ELF-1 (cell line): ENCODE measurements around the gene TRAF5.

ENCODE experiments used
- DNase-seq: peaks from one replicate; pipeline ENCODE4 v3.0.0-alpha.2; 2016; ENCODE audit warnings: low read depth, low spot score

Gene TRAF5

DNA sequence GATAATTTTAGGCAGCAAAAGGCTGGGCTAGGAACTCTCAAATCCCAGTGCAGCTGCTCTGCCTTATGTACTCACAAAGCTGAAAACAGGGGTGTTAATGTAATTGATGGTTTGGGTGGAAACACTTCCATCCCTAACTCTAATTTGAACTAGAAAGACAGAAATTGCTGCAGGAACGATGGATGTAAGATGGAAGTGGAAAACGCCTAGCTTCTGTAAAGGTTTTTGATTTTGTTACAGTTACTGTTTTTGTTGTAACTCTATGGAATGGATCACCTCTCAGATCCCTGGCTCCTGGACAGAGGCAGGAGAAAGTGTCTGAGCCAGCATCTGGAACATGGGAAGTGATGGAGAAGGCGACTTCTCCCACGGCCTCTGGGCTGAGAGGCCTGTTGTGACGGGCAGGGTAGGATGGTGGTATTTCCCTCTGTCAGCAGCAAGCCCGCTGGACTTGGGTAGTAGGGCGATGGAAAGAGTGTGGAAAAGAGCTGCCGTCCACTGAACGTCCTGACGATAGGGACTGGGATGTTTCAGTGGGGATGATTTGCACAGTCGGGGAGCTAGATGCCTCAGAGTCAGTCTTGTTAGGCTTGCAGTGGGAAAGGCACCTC, 1.6 kb downstream of the TRAF5 start:
- DNase-seq, result no peak

DNA sequence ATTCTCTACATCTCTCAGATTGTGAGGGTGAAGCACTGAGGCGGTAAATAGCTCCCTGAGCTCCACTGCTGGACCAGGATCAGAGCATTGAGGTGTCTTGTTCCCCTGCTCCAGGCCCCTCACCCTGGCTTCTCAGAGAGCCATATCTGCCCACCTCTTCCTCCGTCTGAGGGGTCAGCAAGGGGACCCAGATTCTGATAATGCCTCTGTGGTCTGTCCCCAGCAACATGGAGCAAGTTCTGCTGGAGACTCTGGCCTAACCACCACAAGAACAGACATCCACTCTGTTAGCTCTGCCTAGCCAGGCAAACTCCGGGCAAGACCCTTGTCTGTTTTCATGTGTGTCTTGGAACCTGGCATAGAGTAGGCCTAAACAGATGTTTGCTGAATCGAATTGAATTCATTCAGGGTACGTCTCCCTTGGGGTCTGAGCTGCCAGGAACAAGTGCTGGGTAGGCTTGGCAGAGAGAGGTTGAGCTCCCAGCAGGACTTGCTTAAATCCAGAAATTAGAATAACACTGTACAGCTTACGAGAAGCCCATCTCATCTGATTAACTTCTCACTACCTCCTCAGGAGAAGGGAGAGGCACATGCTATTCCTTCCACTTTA, 2.3 kb downstream of the TRAF5 start:
- DNase-seq, result no peak

DNA sequence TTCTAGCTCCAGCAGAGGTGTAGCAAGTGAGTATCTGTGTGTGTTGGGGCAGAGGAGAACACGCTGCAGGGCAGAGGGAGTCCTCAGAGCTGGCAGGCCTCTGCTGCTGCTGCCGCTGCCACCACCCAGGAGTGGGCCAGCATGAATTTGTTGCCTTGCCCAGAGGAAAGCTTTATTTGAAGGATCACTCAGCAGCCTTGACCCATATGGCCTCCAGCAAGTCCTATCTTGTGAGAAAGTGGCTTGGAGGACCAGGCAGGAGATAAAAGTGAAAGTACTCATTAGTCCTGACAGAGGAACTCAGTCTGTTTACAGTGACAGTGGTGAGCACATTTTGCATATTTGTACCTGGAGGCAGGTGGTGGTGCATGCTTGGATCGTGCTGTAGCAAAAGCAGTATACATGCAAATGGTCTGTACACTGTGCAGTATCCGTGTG, 3.1 kb downstream of the TRAF5 start:
- peak; percentile 69 for DNase-seq

DNA sequence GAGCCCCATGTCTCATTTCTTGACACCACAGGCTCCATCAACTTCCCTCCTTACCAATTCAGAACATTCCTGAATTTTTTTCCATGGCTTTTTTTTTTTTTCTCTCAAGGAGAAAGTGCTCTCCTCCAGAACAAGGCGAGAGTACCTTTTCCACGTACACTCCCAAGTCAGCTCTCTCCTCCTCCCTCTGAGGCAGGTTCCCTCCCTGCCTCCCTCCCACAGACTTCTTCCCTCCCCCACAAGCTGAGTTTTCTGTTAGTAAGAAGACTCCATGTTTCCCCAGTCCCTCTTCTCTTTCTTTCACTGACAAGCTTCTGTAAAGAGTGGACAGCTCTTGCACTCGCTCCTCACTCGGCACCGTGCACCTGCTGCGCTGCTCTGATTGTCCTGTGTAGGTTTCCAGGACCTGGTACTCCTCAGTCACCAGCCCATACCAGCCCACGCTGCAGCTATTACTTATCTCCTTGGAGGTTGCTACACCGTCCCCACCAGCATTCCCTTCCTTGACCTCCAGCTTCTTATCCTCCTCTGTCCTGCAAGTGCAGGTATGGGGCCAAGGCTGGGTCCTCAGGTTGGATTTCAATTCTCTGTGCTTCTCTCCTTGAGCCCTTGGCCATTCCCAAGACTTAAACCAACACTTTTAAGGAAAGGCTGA, 3.8 kb downstream of the TRAF5 start:
- no peak for DNase-seq

DNA sequence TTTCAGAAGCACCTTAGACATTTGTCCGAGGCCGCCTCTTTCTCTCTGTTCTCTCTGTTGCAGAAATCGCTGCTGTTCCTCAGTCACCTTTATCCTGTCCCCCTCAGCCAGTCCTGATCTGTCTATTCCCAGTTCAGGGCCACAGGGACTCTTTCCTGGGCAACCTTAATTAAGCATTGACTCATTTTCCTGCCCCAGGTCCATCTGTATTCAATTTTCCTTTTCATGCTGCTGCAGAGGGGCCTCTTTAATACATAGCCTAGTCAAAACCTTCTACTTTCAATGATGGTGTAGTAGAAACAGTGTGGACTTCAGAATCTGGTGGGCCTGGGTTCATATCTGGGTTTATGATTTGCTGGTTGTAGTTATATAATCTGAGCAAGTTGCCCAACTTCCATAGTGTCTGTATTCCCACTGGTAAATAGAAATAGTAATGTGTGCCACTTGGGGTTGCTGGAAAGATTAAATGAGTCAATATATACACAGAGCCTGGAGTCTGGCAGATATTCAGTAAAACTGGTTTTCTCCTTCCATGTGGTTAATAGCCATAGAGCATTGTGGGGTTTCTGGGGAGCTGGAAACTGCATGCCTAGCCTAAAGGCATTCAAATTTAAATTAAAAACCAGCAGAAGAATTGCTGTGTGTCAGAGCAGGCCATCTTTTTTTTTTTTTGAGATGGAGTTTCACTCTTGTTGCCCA, 4.5 kb downstream of the TRAF5 start:
- DNase-seq, result no peak

DNA sequence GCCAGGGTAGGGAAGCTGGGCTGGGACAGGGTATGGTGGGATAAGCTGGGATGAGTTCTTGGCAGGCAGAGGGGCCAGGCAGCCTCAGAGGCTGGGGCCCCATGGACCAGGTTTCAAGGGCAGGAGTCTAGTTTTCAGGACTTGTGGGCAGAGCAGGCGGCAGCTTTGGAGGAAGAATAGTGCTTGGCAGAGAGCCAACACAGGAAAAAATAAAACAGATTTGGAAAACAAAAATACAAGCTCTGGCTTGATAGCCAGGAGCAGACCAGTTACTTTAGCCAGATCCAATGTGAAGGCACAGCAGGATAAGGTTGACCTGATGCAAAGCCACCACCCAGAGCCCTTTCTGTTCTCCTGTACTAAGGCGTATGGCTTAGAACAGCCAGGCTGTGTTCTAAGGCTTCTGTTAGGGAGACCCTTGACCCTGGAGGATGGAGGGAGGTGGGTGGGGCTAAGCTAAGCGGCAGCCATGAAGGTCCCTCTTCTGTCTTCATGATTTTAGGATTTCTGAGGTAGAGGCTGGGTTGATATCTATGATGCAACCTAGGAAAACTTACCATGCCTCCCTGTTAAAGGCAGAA, 5.5 kb downstream of the TRAF5 start:
- DNase-seq, result no peak

DNA sequence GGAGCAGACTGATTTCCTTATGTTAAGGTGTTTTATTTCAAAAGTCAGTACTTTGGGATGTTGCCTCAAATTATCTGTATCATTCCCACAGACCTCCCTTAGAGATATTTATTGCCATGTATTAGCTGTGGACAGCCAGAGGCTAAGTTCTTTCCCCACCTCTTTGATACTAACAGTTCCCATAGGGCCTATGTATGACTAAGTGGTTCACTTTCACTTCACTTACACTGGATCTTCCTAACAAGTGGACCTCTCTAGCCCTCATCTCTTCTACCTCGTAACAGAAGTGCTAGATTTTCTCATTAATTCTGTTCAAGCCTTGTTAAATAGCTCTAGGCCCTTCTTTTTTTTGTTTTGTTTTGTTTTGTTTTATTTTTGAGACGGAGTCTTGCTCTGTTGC, 6.2 kb downstream of the TRAF5 start:
- DNase-seq, result no peak

DNA sequence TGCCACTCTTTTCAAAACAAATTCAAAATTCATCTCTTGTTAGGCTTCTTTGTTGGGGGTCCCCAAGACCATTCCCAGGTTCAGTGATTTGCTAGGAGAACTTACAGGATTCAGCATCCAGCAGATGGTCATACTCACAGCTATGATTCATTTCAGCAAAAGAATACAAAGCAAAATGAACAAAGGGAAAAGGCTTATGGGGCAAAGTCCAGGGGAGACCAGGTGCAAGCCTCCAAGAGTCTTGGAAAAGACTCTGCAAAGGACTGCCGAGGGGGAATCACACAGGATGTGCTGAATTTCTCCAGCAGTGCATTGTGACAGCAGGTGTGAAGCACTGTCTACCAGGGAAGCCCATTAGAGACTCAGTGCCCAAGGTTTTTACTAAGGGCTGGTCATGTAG, 7.3 kb downstream of the TRAF5 start:
- no peak for DNase-seq

DNA sequence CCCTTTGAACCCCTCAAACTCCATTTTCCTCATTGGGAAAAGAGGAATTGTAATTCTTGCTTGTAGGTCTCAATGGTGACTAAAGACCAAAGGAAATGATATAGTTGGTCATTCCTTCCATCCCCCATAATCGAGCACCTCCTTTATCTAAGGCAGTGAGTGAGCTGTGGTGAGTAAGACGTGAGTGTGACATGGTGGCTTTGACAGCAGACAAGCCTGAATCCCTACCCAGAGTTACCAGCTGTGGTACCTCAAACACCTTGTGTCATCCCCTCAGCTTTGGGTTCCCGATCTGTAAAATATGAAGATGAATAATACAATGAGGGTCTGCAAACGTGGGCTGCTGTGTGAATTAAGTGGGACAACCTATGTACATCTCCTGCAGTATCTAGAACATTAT, 8.4 kb downstream of the TRAF5 start:
- no peak for DNase-seq

DNA sequence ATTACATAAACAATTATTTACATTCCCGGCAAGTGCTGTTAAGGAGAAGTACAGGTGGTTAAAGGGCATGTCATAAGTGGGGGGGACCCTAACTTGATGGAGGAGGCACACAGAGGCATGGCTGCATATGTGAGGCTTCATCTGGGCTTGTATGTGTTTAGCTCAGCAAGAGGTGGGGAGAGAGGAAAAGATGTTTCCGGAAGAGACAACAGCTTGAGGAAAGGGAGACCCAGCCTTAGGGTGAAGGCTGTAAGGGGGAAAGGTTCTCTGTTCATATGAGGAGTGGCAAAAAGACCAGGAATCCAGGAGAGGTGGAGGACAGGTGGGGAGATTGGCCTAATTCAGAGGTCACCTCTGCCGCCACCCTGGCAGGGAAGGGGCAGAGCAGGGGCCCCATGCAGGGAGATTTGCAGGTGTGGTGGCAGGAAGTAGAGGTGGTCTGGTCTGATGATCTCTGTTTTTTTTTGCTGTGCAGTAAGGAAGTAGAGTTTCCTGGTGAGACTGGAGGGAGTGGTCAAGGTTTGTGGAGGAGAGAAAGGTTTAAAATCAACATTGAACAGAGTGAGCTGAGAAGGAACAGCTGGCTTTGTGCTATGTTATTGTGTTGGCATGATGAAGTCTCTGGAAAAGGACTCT, 9.0 kb downstream of the TRAF5 start:
- no peak for DNase-seq

DNA sequence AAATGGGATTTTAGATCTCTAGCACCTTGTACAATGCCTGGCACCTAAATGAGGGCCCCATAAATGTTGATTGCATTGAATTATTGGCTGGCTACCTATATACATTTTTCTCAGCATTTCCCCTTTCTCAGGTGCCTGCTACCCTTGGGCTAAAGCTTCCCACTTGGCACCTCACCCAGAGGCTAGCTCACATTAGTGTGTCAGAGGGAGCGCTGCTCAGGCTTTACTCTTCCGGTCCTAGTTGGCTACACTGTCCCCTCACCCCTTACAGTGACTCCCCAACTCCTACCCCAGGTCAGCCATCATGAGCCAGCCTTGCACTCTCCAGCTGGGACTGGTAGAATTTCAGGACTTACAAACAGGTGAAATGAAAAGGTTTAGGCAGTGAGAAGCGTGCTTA, 9.5 kb downstream of the TRAF5 start:
- no peak for DNase-seq

DNA sequence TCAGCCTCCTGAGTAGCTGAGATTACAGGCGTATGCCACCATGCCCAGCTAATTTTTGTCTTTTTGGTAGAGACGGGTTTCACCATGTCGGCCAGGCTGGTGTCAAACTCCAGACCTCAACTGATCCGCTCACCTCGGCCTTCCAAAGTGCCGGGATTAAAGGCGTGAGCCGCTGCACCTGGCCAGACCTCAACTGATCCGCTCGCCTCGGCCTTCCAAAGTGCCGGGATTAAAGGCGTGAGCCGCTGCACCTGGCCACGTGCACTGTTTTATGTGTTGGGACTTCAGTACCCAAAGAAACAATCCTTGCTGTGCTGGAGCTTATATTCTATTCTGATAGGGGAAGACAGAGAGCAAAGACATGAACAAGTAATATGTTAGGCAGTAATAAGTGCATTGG, 10.1 kb downstream of the TRAF5 start:
- no peak for DNase-seq

DNA sequence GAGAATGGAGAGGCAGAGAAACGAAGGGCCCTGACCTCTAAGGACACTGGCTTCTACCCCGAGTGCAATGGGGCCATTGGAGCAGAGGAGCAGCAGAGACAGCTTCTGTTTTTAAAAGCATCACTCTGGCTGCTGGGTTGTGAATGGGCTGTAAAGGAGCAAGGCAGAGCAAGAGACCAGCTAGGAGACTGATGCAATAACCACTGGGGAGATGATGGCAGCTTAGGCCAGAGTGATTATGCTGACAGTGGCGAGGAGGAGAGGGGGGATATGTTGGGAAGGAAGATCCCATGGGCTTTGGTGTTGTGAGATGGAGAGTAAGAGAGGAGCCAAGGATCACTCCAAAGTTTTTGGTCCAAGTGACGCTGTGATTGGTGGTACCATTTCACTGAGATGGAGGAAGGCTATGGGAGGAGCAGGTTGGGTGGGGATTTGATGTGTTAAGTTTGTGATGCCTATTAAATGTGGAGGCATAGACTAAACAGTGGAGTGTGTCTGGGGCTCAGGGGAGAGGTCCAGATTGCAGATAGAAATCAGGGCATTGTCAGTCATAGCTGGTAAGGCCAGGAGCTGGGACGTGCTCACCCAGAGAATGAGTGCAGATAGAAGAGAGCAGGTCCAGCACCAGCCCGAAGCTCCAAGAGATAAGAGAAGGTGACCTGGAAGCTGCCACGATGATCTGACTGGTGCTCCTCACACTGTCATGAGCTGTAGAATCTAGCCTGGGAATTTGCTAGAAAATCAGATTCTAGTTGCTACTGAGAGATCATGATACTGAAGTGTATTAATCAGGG, 11.0 kb downstream of the TRAF5 start:
- DNase-seq, result no peak

DNA sequence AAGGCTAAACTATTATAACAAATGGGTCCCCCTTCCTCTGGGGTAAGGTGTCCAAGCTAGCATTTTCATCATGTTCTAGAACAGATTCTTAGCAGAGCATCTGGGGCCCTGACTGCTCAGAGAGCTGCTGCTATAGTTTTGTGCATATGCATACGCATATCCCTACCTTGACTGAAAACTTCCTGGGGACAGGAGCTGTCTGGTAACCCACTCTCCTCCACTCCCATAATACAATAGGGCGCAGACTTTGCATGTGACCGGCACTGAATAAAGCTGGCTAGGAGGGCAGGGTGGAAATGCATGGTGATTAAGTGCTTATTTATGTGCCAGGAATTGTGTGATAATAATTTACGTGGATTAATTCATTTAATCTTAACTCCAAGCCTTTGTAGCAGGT, 11.6 kb downstream of the TRAF5 start:
- DNase-seq, result no peak

DNA sequence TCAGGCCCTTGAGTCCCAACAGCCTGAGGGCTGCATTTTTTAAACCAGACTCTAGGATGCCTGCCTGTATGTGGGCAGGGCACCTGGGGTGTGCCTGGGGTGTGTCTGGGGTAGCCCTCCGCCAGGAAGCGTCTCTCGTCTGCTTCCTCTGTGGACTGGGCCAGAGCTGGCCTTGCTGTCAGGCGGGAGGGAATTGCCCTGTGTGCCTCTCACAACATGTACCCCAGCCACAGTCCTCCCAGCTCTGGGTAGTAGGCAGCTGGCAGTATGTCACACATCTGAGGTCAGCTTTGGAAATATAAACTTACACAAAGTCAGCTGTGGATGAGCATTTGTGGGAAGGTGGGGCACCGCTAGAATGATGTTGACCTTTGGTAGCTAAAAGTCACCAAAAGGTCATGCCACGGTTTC, 13.0 kb downstream of the TRAF5 start:
- DNase-seq, result peak; percentile 74

DNA sequence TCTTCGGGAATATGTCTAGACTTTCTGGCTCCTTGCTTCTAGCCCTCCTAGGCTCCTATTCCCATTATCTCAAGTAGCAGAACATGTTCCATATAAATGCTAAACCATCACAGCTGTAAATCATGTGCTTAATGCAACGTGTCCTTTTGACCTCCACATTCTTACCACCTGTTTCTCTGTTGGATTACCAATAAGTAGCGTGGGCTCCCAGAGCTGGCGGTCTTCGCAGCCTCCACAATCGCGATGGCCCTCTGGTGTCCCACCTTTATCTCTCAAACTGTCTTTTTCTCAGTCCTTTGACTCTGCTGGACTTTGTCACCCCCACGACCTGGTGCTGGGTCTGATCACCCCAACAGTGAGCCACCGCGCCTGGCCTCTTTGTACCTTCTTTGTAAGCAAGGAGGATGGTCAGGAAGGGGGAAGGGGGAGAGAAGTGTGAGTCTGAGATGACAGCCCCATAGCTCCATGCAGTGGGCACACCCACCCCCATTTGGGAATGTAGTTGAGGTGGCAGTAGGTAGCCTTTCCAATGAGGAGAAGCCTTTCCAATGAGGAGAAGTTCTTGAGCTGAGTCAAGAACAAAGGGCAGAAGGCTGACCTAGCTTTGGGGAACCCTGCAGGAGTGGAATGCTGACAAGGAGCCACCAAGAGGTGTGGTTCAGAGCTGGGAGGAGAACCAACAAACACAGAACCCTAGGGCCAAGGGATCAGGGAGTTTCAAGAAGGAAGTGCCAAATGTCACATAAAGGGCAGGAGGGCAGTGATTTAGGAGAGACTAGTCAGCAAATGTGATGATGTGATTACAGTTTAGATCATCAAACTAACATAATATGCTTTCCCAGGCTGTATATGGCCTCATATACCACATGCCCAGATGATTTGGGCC, 14.2 kb downstream of the TRAF5 start:
- DNase-seq, result no peak

DNA sequence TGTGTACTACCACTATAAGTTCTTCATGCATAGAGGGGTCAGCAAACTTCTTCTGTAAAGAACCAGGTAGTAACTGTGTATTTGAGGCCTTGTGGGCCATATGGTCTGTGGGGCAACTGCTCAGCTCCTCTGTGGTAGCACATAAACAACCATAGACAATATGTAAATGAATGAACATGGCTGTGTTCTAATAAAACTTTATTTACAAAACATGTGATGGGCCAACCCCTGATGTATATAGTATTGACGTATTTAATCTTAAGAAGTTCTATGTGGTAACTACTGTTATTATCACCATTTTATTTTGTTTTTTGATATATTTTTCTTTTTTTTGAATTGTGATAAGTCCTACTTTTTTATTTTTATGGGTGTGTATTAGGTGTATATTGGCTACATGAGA, 15.4 kb downstream of the TRAF5 start:
- DNase-seq, result no peak

DNA sequence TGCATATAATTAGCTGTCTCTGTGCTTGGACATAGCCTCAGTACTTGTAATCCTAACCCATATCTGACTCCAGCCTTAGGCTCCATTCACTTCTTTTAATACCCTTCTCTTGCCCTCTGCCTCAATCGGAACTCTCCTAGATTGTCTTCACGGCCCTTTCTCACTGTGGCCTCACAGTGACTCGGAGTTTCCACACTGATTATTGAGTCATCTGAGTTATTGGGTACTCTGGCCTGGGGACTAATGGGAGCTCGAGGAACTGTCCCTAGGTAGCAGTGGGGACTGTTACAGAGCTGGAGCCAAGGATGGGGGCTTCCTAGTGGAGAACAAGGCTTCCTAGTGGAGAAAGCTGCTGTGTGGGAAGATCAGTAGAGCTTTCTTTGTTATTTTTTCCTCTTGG, 17.0 kb downstream of the TRAF5 start:
- no peak for DNase-seq

DNA sequence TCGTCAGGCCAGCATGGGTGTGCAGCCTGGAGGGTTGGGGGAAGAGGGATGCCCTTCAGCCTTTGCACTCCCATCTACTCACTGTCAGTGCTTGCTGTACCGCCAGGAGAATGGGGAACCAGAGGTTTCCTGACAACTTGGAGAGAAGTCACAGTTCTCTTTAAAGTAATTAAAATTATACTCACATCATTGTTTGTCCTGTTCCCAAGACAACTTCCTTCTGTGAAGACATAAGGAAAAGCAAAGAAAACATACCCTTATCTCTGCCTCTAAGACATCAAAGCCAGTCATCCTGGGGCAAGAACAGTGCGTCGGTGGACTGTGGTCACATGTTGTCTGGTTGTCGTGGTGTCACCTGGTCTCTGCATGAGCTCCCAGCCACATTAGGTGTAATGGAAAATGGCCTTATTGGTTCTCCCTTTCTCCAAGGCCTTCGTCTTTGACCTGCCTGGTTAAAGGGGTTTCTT, 17.6 kb downstream of the TRAF5 start:
- DNase-seq, result no peak

DNA sequence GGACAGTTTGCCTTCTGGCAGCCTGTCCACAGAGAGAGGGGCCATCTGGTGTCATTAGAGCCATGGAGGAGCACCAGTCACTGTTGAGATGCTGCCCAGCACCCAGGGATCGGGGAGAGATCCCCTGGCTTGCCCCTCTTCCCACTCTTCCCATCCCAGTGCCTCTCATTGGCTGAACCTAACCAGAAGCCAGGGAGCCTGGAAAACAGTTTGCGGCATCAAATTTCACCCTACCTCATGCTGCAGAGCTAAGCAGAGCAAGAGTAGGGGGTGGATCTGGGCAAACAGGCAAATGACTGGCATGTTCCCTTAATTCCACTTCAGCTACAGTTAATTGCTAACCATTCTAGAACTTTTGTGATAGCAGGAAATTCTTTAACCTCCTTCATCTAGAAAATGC, 19.1 kb downstream of the TRAF5 start:
- peak; percentile 72 for DNase-seq
